GM18858 (cell line): ENCODE results near the gene ATP9B.

ENCODE experiments used
- ATAC-seq: cut with Tn5 transposase; IDR thresholded peaks from one replicate; pipeline ENCODE4 v1.9.1; 2021; ENCODE audit not compliant: unreplicated experiment

Gene ATP9B

GRCh38 chr18:79193826-79194225, 124.6 kb downstream of the ATP9B start:
- ATAC-seq: no peak

- ATAC-seq: no peak
These were observed 126.8 kb downstream of the ATP9B start for GRCh38 chr18:79195716-79196683.

GRCh38 chr18:79197531-79197930, 128.3 kb downstream of the ATP9B start:
- no peak for ATAC-seq

- ATAC-seq: no peak
These were observed 130.6 kb downstream of the ATP9B start for GRCh38 chr18:79199691-79200374.

- ATAC-seq: no peak
These were observed 131.5 kb downstream of the ATP9B start for GRCh38 chr18:79200546-79201268.

GRCh38 chr18:79203017-79203605, 133.9 kb downstream of the ATP9B start:
- no peak for ATAC-seq

- ATAC-seq: no peak
These were observed 136.0 kb downstream of the ATP9B start for GRCh38 chr18:79204889-79205807.

GRCh38 chr18:79206444-79206843, 137.2 kb downstream of the ATP9B start:
- no peak for ATAC-seq

GRCh38 chr18:79208906-79209305, 139.7 kb downstream of the ATP9B start:
- ATAC-seq: no peak

- ATAC-seq: no peak
These were observed 141.1 kb downstream of the ATP9B start for GRCh38 chr18:79210002-79210910.

GRCh38 chr18:79211844-79212243, 142.7 kb downstream of the ATP9B start:
- ATAC-seq: no peak

- no peak for ATAC-seq
These were observed 144.9 kb downstream of the ATP9B start for GRCh38 chr18:79214056-79214455.

- ATAC-seq: no peak
These were observed 147.0 kb downstream of the ATP9B start for GRCh38 chr18:79216176-79216575.

GRCh38 chr18:79217979-79218604, 148.9 kb downstream of the ATP9B start:
- ATAC-seq: no peak

- no peak for ATAC-seq
These were observed 149.5 kb downstream of the ATP9B start for GRCh38 chr18:79218605-79219190.

- no peak for ATAC-seq
These were observed 151.9 kb downstream of the ATP9B start for GRCh38 chr18:79221136-79221535.

- ATAC-seq: no peak
These were observed 153.6 kb downstream of the ATP9B start for GRCh38 chr18:79222790-79223189.

- ATAC-seq: no peak
These were observed 154.2 kb downstream of the ATP9B start for GRCh38 chr18:79223431-79223830.
